Right lobe of liver (tissue), 6 donors: ENCODE data around the gene CKS2. TPM values are rescaled to one million over a fixed set of nuclear protein-coding genes. Genes with fewer than 3 reads are reported as not detected.

Experiments used
- ATAC-seq, 4 donors: fragments of 200-7000 bp; cut with Tn5 transposase; one replicate each; pipeline ENCODE4 v1.9.1; 2020; ENCODE audit warnings: mild to moderate bottlenecking in 4 of 4, moderate library complexity in 4 of 4
- DNase-seq, 3 donors: peaks; one replicate each; pipeline ENCODE4 v3.0.0-alpha.2; 2020
- H3K27ac ChIP-seq, 3 donors: fragments of 200-600 bp; one replicate each; pipeline ENCODE4 v1.8.0; 2022
- H3K27me3 ChIP-seq, 2 donors: fragments of 200-600 bp; one replicate each; pipeline ENCODE4 v1.8.0; 2022
- H3K36me3 ChIP-seq, 4 donors: fragments of 200-600 bp; sonication (generic) in 1 of 4; one replicate each; pipeline versions ENCODE4 v1.5.1 to v1.8.0; 2017 to 2022; ENCODE audit warnings: control low read depth in 1 of 4
- H3K4me1 ChIP-seq, 4 donors: fragments of 200-600 bp; sonication (generic) in 1 of 4; one replicate each; pipeline versions ENCODE4 v1.5.1 to v1.8.0; 2017 to 2022; ENCODE audit warnings: control low read depth in 1 of 4
- H3K4me3 ChIP-seq, 3 donors: fragments of 200-600 bp; one replicate each; pipeline ENCODE4 v1.8.0; 2022
- H3K9me3 ChIP-seq, 4 donors: fragments of 200-600 bp; sonication (generic) in 1 of 4; one replicate each; pipeline versions ENCODE4 v1.5.1 to v1.8.0; 2017 to 2022; ENCODE audit warnings: control low read depth in 1 of 4
- CTCF ChIP-seq, 4 donors: fragments of 200-600 bp in 3 of 4; fragments of 450-650 bp in 1 of 4; IDR thresholded peaks; one replicate each; pipeline versions ENCODE4 v1.5.1 to v1.8.0; 2016 to 2022; ENCODE audit warnings: antibody characterized with exemption in 4 of 4, mild to moderate bottlenecking in 2 of 4
- POLR2A ChIP-seq: fragments of 450-650 bp; IDR thresholded peaks from one replicate; pipeline ENCODE4 v1.6.1; 2017; ENCODE audit warnings: antibody characterized with exemption, mild to moderate bottlenecking
- WGBS: methylation state at CpG from one replicate; pipeline ENCODE4 v1.1.6; 2018; ENCODE audit warnings: low coverage, low lambda C conversion rate; ENCODE audit not compliant: insufficient coverage; ENCODE audit errors: missing lambda C conversion rate; 5-methylcytosine and 5-hydroxymethylcytosine counted together
- intact Hi-C, 2 donors: fragments of 100-400 bp; cut with DNase I; formaldehyde crosslinking; loops; one replicate each; pipeline versions ENCODE4 v1.11.2 to v1.14.1; 2022
- total RNA-seq, 6 experiments: library from RNA; depleted of rRNA in 2 of 6; stranded (reverse); fragments of >200 nt in 2 of 6; fragmentation: NEBNext Ultra II Directional in 3 of 6; extraction: Animal tissue kit (Norgen Biotek cat#: 25700) in 3 of 6; gene quantifications; one replicate each; pipeline versions ENCODE4 v1.1.0 to v1.2.4, GENCODE V29; 2016 to 2023
- donor health status: DM: no; HTN: yes; CAD: no.
- donor health status: DM: no; HTN: no; CAD: no.
- donor health status: DM: no; HTN: no; CAD: no.
- donor health status: DM: no; HTN: yes; CAD: no.
- donor health status: DM: no; HTN: yes; CAD: no.

The CKS2 gene
- total RNA-seq, 6 experiments from 2014 or later, result 4.4 to 27.2 (median 9.1) TPM

- Histone ChIP-seq H3K36me3 (peaks cover 0 to 76% (median 29%) of the 10 kb centered on the region in 4 donors), H3K9me3 (no peaks in the 10 kb centered on the region), H3K27ac (no peak overlapping the region), H3K4me1 (no peaks in the 10 kb centered on the region), H3K27me3 (no peaks in the 10 kb centered on the region), H3K4me3 (no peak overlapping the region)
- no peak for TF ChIP-seq POLR2A
- no peak for TF ChIP-seq CTCF (IDR thresholded peaks at IDR 0.05)
- no peak for DNase-seq
- intact Hi-C loops, result loop anchor here in 1 of 2 donors (10.0 kb wide), 1 partner anchor 215 kb away; no protein-coding TSS in a partner anchor
- ATAC-seq, result no peak
Observed at GRCh38 chr9:89329917-89330316, 18.9 kb downstream of the CKS2 start.

- no peak overlapping the region for H3K4me3 ChIP-seq
- no peaks in the 10 kb centered on the region for H3K4me1 ChIP-seq
- no peak for DNase-seq
- ATAC-seq, result no peak
- intact Hi-C loops, result no loop called here
- H3K27me3 ChIP-seq, result no peaks in the 10 kb centered on the region
- peaks cover 0 to 79% (median 32%) of the 10 kb centered on the region in 4 donors for H3K36me3 ChIP-seq
- H3K9me3 ChIP-seq, result no peaks in the 10 kb centered on the region
- 96% methylated on average over 5 of the region's 7 CpGs for WGBS
- no peak overlapping the region for H3K27ac ChIP-seq
- no peak for TF ChIP-seq POLR2A
- no peak for TF ChIP-seq CTCF (IDR thresholded peaks at IDR 0.05)
Observed at GRCh38 chr9:89330513-89330912, 19.5 kb downstream of the CKS2 start.

GRCh38 chr9:89339807-89340206, 28.8 kb downstream of the CKS2 start:
- no peak for DNase-seq
- Histone ChIP-seq H3K9me3 (no peaks in the 10 kb centered on the region), H3K4me1 (no peaks in the 10 kb centered on the region), H3K27ac (no peak overlapping the region), H3K36me3 (peaks cover 0 to 71% (median 21%) of the 10 kb centered on the region in 4 donors), H3K27me3 (no peaks in the 10 kb centered on the region), H3K4me3 (no peak overlapping the region)
- WGBS, result 81% methylated on average over 2 of the region's 2 CpGs
- no peak for TF ChIP-seq POLR2A
- intact Hi-C loops, result no loop called here
- ATAC-seq, result no peak

GRCh38 chr9:89340332-89340731, 29.3 kb downstream of the CKS2 start:
- Histone ChIP-seq H3K27ac (no peak overlapping the region), H3K4me1 (no peaks in the 10 kb centered on the region), H3K27me3 (no peaks in the 10 kb centered on the region), H3K36me3 (peaks cover 0 to 70% (median 18%) of the 10 kb centered on the region in 4 donors), H3K4me3 (no peak overlapping the region), H3K9me3 (no peaks in the 10 kb centered on the region)
- 73% methylated on average over 3 of the region's 3 CpGs for WGBS
- DNase-seq, result no peak
- ATAC-seq, result no peak
- no peak for TF ChIP-seq CTCF (IDR thresholded peaks at IDR 0.05)
- TF ChIP-seq POLR2A, result no peak
- intact Hi-C loops, result no loop called here

- Histone ChIP-seq H3K4me1 (no peaks in the 10 kb centered on the region), H3K27ac (no peak overlapping the region), H3K4me3 (no peak overlapping the region), H3K9me3 (no peaks in the 10 kb centered on the region), H3K27me3 (no peaks in the 10 kb centered on the region), H3K36me3 (peaks cover 0 to 77% (median 17%) of the 10 kb centered on the region in 4 donors)
- TF ChIP-seq CTCF (IDR thresholded peaks at IDR 0.05) (no peak), POLR2A (no peak)
- WGBS, result 93% methylated on average over 6 of the region's 6 CpGs
- DNase-seq (no peak), ATAC-seq (no peak)
- intact Hi-C loops, result no loop called here
Observed at GRCh38 chr9:89342213-89342612, 31.2 kb downstream of the CKS2 start.
